Endothelial cell of umbilical vein (primary cell): Measurements from ENCODE around the gene SLC28A1.

ENCODE experiments used
- EZH2 ChIP-seq: IDR thresholded peaks from 2 replicates; pipeline ENCODE4 v1.6.1; 2012; ENCODE audit warnings: borderline replicate concordance, low read depth, mild to moderate bottlenecking, moderate library complexity, low read length, inconsistent platforms; ENCODE audit not compliant: severe bottlenecking
- JUN ChIP-seq: IDR thresholded peaks from 2 replicates; pipeline ENCODE4 v1.6.1; 2011; ENCODE audit warnings: borderline replicate concordance, low read depth; ENCODE audit not compliant: insufficient read length, insufficient read depth
- POLR2A ChIP-seq: IDR thresholded peaks from 2 replicates; pipeline ENCODE4 v1.6.1; 2012; ENCODE audit warnings: low read depth, mild to moderate bottlenecking, control low read depth, low read length
- POLR2AphosphoS5 ChIP-seq: IDR thresholded peaks from 2 replicates; pipeline ENCODE4 v1.6.1; 2012; ENCODE audit warnings: low read depth, mild to moderate bottlenecking, control low read depth, low read length, moderate library complexity; ENCODE audit not compliant: insufficient read depth
- TF ChIP-seq, protein P1 (sequence below), 2 donors: IDR thresholded peaks; 1 replicate in 1 of 2; 2 replicates in 1 of 2; pipeline ENCODE4 v1.5.1; 2011; ENCODE audit warnings: low read length in 2 of 2, mild to moderate bottlenecking in 2 of 2, moderate library complexity in 2 of 2, control low read depth in 1 of 2, inconsistent platforms in 1 of 2, low read depth in 1 of 2; ENCODE audit not compliant: insufficient read depth in 1 of 2; ENCODE audit errors: extremely low read depth in 1 of 2

DNA sequence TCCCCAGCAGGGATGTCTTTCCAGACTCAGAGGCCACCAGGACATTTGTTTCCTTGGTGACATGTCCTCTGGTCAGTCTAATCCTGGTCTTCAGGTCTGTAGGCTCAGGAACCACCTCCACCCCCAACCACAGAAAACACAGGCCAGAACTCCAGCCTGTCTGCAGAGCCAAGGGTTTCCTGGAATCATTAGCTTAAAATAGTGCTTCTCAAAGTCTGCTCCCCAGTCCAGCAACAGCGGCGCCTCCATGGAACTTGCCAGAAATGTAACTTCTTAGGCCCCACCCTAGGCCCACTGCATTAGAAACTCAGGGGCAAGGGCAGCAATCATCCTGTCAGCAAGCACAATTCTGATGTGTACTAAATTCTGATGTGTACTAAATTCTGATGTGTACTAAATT lies 20.0 kb downstream of the SLC28A1 start:
- TF ChIP-seq EZH2 = no peak
- TF ChIP-seq, protein P1, sequence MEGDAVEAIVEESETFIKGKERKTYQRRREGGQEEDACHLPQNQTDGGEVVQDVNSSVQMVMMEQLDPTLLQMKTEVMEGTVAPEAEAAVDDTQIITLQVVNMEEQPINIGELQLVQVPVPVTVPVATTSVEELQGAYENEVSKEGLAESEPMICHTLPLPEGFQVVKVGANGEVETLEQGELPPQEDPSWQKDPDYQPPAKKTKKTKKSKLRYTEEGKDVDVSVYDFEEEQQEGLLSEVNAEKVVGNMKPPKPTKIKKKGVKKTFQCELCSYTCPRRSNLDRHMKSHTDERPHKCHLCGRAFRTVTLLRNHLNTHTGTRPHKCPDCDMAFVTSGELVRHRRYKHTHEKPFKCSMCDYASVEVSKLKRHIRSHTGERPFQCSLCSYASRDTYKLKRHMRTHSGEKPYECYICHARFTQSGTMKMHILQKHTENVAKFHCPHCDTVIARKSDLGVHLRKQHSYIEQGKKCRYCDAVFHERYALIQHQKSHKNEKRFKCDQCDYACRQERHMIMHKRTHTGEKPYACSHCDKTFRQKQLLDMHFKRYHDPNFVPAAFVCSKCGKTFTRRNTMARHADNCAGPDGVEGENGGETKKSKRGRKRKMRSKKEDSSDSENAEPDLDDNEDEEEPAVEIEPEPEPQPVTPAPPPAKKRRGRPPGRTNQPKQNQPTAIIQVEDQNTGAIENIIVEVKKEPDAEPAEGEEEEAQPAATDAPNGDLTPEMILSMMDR (IDR thresholded peaks at IDR 0.05; ENCODE audit: extremely low read depth in 1 of 2, insufficient read depth in 1 of 2, low read depth in 1 of 2, low read length in 2 of 2) = no peak
- TF ChIP-seq POLR2A = no peak
- no peak for TF ChIP-seq POLR2AphosphoS5
- TF ChIP-seq JUN = no peak
